SH-SY5Y (cell line): ENCODE results near the gene ECI2.

Experiments
- GATA2 ChIP-seq: IDR thresholded peaks from 2 replicates; pipeline ENCODE4 v1.6.1; 2011; ENCODE audit warnings: mild to moderate bottlenecking, low read depth, low read length
- GATA3 ChIP-seq: IDR thresholded peaks from 2 replicates; pipeline ENCODE4 v1.6.1; 2011; ENCODE audit warnings: low read depth, mild to moderate bottlenecking, low read length, moderate library complexity

ECI2 gene

DNA sequence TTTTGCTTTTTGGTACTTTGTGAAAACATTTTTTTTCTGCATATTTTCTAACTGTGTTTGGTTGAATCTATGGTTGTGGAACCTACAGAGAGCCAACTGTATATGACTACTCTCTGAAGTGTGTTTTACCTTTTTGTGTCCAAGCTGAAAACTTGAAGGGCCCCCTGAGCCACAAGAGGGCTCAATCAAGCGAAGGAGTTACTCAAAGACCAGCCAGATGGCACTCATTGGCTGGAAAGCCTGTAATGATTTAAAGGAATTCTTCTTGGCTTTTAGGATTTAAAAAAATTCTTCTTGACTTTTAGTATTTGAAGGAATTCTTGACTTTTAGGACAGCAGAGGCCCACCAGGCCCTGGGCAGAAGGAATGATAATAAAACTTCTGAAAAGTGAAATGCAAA lies 27.0 kb upstream of the ECI2 start:
- TF ChIP-seq GATA3 (no peak), GATA2 (no peak)

DNA sequence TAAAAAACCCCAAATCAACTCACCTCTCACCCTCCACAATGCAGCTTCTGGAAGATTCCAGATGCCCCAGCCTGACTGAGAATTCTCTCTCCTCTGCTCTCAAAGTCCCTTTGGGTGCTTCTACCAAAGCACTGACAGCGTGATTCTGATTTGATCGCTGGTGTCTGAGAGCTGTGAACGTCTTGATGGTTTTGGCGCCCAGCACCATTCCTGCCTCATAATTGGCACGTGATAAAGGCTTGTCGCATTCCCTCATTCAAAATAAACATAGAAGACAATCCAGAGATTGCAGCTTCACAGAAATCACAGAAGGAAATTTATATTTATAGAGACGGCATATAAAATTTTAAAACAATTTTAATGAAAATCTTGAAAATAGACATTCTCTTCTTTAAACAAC lies 24.1 kb upstream of the ECI2 start:
- TF ChIP-seq GATA3 (no peak), GATA2 (no peak)

DNA sequence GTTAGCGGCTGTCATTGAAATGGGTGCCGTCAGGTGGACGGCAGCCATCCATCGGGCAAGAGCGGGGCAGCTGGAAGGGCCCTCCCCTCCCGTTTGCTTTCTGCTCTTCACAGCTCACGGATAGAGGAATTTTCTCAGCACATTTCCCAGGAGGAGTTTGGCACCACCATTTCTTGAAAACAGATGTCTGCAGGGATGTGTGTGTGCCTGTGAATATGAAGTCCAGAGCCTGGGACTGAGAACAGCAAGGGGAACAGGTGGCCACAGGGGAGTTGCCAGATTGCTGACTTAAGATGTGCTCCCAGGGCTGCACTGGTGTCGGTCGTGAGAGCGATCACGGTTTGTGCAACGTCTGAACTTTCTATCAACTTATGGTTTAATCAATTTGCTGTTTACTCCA lies 22.1 kb upstream of the ECI2 start:
- TF ChIP-seq GATA2: no peak
- no peak for TF ChIP-seq GATA3

DNA sequence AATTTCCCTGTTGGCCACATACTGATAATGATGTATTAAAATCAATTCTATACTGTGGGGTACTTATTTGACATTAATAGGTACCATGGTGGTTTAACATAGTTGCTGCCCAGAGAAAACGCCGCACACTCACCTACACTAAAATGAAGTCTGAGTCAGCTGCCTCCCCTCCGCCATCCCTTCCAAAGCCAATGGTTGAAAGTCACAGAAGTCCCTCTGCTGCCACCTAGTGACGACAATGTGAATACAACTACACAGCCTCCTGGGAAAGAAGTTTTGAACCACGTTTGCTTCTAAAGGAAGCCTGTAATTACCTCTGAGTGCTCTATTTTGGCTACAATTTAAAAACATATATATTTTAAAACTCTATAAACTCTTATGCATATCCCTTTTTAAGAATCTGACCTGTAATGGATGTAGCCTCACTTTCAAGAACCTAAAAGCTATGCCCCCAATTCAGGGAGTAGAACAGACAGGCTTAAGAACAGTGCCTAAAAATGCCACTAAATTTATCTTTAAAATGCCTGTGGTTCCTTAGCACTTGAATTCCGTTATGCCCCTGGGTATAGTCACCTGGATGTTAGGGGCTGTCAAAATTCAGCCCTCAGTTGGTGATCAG lies 20.6 kb upstream of the ECI2 start:
- no peak for TF ChIP-seq GATA3
- TF ChIP-seq GATA2: no peak

DNA sequence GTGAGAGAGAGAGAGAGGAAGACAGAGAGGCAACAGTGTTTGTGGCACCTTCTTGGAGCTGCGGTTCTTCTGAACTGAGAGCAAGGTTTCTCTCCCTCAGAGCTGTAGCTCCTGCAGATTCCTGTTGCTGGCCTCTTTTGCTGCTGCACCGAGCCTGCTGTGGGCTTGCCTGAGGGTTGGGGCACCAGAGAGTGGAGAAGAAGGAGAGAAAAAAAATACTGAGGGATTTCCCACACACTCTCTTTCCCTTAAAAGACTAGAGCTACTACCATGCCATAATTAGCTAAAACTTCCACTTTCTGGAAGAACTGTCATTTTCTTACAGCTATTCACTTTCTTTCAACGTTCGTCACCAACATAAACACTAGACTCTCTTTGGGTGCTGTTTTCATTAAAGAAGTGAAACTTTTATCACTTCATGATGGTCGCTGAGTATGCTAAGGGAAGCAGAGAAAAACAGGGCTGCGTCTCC lies 18.2 kb upstream of the ECI2 start:
- no peak for TF ChIP-seq GATA2
- no peak for TF ChIP-seq GATA3

DNA sequence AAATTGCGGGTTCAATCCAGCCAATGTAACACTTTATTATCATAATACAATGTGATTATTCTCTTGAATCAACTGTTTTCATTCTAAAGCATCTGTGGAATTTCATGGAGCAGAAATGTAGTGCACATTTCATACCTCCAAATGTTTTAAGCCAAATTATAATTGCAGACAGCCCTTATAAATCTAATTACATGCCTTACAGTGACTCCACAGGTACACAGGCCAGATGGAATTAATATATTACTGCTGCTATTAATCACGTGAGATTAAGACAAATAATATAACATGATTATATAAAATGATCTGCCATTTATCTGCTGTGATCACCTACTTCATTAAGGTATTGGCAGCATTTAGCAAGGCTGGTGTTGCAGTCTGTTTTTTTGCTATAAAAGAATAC lies 9.7 kb upstream of the ECI2 start:
- TF ChIP-seq GATA3 (no peak), GATA2 (no peak)

DNA sequence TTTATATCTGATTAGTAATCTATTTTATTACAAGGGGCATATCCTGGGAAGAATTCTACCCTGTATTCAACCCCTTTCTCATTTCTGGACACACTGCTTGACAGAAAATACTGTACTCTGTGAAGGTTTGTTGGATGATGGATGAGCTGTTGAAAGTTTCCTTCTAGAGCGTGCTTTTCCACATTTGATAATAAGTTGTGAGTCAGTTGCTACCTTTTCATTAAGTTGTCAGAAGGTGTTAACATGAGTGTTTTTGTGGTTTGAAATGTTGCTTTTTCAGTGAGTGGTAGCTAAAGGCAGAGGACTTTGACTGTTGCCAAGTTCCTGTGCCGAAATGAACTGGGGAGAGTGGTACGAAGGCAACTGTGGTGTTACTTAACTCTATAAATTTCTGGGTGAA lies 3.9 kb upstream of the ECI2 start:
- TF ChIP-seq GATA2 (no peak), GATA3 (no peak)

DNA sequence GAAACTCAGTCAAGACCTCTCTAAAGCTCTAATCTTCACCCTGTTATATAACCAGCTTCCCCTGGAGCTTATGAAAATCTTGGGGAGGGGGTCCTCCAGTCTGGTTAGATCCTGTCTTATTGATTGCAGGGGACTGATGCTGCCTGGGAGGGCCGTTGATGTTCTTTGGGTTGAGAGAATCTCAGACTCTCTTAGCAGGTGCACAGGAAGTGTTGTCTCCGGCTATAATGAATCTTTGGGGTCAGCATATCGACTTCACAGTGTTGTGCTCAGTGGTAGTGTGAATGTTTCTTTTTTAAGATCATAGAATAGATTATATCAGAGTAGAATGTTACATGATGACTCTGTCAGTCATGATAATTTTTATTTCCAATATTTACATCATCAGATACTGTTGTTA lies 2.8 kb upstream of the ECI2 start:
- TF ChIP-seq GATA2 (no peak), GATA3 (no peak)

DNA sequence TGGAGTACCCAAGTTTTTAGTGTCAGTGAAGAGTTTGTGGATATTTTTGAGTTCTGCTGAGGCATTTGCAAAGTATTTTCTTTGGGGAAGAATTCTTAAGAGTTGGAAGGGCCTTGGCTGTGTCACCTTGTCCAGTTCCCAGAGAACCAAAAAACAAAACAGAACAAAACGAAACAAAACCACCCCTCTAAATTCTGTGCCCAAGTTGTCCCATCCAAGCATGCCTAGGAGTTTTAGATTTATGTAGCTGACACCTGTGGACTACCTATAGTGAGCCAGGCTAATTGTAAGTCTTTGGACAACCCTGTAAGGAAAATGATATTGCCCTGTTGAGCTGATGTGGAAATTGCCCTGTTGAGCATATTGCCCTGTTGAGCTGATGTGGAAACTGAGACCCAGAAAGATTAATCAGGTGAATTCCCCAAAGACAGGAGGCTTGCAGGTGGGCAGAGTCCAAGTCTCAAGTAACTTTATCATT lies 1.0 kb upstream of the ECI2 start:
- TF ChIP-seq GATA3 (no peak), GATA2 (no peak)

DNA sequence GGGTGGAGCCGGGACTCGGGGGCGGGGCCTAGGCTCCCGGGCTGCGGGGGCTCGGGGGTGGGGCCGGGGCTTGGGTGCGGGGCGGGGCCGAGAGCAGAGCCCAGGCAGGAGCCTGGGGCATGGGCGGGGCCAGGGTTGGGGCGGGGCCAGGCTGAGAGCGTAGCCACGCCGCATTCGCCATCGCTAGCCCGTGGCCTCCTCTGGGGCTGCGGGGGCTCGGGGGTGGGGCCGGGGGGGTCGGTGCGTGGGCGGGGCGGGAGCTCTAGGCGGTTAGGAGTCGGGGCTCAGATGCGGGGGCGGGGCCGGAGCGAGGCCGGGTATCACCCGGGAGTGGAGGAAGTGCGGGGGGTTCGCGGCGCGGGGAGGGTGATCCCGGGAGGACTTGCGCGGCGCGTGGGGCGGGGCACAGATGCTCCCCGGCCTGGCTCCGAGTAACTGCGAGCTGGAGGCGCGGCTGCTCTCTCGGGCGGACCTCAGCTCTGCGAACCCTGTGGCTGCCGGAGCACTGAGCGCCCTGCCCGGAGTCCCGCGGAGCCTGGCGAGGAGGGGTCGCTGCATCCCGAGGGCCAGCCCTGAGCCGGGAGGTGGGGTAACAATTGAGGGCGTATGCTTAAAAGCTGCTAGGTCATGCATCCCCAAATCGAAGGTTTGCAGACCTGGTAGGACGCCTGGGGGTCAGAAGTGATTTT lies 434 bp upstream of the ECI2 start:
- TF ChIP-seq GATA2: no peak
- no peak for TF ChIP-seq GATA3

DNA sequence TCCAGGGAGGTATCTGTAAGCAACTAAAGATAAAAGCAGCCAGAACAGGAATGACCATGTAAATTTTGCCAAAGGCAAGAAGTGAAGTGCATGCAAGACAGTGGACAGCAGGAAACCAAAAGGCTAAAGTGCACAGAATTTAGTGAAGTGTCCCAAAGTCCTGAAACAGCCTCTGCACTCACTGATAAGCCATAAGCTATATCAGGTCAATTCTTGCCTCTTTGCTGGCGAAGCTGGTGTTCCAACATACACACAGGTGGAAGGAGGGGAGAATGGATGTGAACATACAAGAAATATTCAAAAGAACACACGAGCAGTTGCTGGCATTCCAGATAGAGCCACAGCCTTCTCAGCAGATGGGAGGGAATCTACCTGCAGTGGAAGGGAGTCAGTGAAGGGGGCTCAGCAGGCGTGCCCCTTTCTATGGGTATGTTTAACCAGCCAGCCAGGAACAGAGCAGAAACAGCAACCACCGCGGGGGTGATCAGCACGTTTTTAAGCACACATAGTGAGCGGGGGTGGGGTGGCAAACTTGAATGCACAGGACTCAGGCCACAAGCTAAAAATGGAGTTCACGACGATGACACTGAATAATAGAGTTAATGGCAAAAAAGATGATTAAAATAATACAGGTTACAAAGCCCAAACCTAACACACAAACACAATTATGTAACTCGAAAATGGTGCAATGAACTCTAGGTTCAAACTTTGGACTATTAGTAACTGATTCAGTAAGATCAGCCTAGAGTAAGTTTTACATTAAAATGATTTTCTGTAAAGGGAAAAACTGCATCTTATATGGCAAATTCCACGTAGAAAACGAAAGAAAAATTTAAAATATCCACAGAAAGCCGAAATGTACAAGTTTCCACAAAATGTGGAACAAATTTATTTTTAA lies 1.2 kb downstream of the ECI2 start:
- no peak for TF ChIP-seq GATA3
- TF ChIP-seq GATA2: no peak

DNA sequence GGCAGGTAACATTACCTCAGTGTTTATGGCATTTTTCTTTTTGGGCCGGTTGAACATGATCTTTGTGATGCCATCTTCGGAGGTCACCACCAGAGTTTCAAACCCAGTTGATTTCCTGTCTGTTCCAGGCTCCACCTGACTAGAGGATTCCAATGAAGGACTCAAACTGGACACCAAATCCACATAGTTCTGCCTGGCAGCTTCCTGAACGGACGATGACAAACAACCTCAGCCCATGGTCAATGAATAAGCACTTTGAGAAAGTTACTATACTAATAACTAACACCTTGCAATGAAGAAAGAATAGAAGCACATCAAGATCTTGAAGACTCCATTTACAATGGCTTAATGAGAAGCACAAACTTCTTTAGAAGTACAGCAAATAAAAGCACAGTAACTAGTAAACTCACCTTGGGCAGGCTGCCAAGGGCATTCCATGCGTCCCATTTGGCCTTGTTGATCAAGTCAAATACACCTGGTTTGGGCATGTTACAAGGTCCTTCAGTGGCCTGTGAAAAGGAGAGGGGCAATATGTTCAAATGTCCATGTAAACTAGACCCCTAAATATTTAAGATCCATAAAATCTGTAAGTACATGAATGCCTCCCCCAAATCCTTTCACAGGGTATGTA lies 4.9 kb downstream of the ECI2 start:
- TF ChIP-seq GATA2 (no peak), GATA3 (no peak)

DNA sequence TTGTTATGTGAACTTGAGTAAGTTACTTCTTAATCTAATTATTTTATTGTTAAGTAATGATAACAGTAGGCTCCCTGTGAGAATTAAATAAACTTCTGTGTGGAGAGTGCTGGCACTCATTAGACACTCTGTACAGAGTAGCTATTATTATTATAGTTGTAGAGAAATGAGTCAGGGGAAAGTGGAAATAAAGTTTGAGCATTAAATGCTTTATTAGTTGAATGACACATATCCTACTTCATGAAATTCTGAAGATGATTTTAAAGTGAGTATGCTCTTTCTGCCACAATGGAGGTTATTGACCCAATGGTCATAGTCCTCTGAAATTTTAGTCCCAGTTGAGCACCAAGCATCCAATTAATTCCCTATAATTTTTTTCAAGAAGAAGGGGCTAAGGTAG lies 5.9 kb downstream of the ECI2 start:
- TF ChIP-seq GATA2 (no peak), GATA3 (no peak)

DNA sequence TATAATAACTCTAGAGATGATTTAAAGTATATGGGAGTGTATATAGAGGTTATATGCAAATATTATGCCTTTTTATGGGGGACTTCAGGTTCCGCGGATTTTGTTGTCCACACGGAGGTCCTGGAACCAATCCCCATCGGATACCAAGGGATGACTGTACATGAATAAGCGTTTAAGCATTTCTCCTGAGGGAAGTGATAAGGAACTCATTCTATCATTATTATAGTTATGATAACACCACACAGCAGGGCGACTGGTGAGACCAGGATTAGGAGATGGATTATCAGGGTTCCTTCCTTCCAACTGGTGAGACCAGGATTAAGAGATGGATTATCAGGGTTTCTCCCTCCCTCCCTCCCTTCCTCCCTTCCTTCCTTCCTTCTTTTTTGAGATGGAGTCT lies 6.6 kb downstream of the ECI2 start:
- TF ChIP-seq GATA3 (no peak), GATA2 (no peak)
